Measurements from ENCODE around the gene CAPNS1.

DNA sequence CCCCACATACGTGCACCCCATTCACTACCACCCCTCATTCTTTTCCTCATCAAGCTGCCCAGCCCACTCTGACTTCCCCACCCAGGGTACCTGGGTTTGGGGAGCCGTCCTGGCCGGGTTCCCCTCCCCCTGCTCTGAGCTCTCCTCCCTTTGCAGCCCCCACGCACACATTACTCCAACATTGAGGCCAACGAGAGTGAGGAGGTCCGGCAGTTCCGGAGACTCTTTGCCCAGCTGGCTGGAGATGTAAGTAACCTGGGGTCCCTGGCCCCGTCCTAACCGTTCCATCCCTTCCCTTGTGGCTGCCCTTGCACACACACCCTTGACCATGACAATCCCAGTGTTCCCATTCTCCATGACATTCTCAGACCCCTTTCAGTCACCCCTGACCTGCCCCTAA, 2.6 kb downstream of the CAPNS1 start:
- TF ChIP-seq, protein P1, sequence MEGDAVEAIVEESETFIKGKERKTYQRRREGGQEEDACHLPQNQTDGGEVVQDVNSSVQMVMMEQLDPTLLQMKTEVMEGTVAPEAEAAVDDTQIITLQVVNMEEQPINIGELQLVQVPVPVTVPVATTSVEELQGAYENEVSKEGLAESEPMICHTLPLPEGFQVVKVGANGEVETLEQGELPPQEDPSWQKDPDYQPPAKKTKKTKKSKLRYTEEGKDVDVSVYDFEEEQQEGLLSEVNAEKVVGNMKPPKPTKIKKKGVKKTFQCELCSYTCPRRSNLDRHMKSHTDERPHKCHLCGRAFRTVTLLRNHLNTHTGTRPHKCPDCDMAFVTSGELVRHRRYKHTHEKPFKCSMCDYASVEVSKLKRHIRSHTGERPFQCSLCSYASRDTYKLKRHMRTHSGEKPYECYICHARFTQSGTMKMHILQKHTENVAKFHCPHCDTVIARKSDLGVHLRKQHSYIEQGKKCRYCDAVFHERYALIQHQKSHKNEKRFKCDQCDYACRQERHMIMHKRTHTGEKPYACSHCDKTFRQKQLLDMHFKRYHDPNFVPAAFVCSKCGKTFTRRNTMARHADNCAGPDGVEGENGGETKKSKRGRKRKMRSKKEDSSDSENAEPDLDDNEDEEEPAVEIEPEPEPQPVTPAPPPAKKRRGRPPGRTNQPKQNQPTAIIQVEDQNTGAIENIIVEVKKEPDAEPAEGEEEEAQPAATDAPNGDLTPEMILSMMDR (IDR thresholded peaks at IDR 0.05 in 4 of 5, conservative IDR thresholded peaks at IDR 0.05 in 1 of 5) = no peak
- TF ChIP-seq POLR2A (IDR thresholded peaks at IDR 0.05) = no peak

Data from gastrocnemius medialis (tissue), 4 donors.